Measurements from ENCODE around the gene APP. TPM values are rescaled to one million over a fixed set of nuclear protein-coding genes. Genes with fewer than 3 reads are reported as not detected.
A peak's percentile ranks its signal among the peaks of the same experiment; 100 is the strongest.

APP gene
- total RNA-seq, 2 donors from 2014 or later: 20.5 to 46.6 TPM

DNA sequence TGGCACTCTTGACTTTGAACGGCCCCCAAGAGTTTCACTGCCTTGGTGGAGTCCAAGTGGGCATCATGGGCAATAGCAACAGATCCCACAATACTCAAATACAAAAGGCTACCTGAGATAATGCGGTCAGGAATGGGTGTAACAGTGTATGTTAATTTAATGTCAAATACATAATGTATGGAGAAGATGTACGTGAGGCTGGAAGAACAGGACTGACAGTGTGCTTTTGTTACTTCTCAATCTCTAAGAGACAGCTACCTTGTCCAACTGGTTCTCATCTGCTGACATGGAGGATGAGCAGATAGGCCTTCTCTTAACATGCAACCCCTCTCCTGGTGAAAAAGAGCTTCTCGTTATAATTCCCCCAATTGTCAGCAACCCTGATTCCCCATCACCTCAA is 167.2 kb downstream of the APP start:
- H3K36me3 Mint-ChIP-seq (ENCODE audit: low read depth): peaks cover under 1% of the 10 kb centered on the region

DNA sequence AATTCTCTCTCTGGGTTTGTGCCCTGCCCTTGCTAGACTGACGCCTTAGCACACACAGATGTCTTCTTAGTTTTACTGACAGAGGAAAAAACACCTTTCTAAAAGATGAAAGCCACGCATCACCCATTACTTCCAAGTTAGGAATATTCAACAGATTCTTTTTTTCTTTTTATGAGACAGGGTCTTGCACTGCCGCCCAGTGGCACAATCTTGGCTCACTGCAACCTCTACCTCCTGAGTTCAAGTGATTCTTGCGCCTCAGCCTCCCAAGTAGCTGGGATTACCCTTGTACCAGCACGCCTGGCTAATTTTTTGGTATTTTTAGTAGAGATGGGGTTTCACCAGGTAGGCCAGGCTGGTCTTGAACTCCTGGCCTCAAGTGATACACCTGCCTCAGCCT is 169.2 kb downstream of the APP start:
- no peak overlapping the region for H3K27ac Mint-ChIP-seq
- H3K36me3 Mint-ChIP-seq (ENCODE audit: low read depth): peaks cover 15% of the 10 kb centered on the region
- H3K4me3 Mint-ChIP-seq: no peak overlapping the region
- H3K27me3 Mint-ChIP-seq: no peaks in the 10 kb centered on the region
- no peaks in the 10 kb centered on the region for H3K9me3 Mint-ChIP-seq
- no peaks in the 10 kb centered on the region for H3K4me1 Mint-ChIP-seq
- ATAC-seq (replicated peaks): no peak

More for the DNA sequence above, 167.2 kb downstream of the APP start:
- H3K4me1 Mint-ChIP-seq: no peaks in the 10 kb centered on the region
- H3K4me3 Mint-ChIP-seq: no peak overlapping the region
- H3K9me3 Mint-ChIP-seq: no peaks in the 10 kb centered on the region
- H3K27me3 Mint-ChIP-seq: no peaks in the 10 kb centered on the region
- H3K27ac Mint-ChIP-seq: no peak overlapping the region
- no peak for ATAC-seq (replicated peaks)

DNA sequence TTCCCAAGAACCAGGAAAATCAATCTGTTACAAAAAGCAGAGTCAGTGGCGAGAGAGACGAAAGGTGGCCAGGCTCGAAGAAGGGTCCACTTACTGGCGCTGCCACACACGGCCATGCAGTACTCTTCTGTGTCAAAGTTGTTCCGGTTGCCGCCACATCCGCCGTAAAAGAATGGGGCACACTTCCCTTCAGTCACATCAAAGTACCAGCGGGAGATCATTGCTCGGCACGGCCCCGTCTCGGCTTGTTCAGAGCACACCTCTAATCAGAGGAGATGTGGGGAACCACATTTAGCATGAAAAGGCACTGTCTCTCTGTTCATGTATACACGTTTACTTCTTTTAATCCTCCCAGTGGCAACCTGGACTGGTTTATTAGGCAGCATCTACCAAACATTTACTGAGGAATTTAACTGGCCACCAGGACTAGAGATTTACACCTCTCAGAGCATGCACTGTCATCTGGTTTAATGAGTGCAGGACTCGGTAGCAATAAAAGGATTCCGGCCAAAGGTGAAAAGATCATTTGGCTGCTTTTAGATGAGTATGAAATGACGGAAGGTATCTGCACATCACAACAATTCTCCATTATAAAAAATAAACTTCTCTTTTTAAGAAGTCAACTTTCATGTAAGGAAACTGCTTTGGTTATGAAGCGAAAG is 170.5 kb downstream of the APP start:
- no peaks in the 10 kb centered on the region for H3K4me1 Mint-ChIP-seq
- no peaks in the 10 kb centered on the region for H3K27me3 Mint-ChIP-seq
- peak; percentile 82 for ATAC-seq (replicated peaks)
- no peak overlapping the region for H3K27ac Mint-ChIP-seq
- H3K4me3 Mint-ChIP-seq: peak overlapping the region; percentile 54
- no peaks in the 10 kb centered on the region for H3K9me3 Mint-ChIP-seq
- peaks cover 15% of the 10 kb centered on the region for H3K36me3 Mint-ChIP-seq (ENCODE audit: low read depth)

DNA sequence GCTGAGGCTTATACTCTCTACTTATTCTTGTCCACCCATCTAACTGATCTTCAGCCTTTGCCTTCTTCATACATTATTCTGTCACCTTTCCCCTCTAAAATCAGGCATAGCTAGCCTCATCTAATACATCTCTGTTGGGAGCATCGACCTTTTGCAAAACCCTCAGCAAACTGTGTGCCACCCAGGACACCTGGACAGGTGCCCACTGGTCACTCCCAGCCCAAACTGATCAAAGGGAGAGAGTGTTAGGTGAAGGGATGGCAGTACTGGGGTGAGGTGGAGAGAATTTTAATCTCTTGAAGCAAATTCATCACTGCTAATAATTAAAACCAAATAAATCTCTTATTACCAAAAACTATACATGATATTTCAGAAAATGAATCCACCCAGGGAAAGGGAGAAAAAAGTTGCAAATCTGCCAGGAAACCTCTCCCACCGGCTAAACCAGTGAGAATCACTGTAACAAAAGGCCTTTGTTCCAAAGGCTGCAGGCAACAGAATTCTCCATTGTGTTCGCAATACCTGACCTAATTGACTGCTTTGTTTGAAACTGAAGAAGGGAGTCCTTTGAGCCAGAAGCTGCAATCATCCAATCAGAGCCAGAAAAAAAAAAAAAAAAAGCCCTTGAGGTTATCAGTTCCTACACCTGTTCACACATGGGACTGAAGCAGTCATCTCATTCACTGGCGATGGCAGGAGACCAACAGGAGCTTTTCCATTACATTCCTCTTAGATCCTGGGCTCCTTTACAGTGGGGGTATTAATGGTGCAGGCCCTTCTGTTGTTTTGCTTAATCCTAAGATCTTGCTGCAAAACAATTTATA is 172.6 kb downstream of the APP start:
- no peak for ATAC-seq (replicated peaks)
- Mint-ChIP-seq H3K4me3 (no peak overlapping the region), H3K27ac (no peak overlapping the region), H3K27me3 (no peaks in the 10 kb centered on the region), H3K36me3 (ENCODE audit: low read depth) (peaks cover 15% of the 10 kb centered on the region), H3K9me3 (no peaks in the 10 kb centered on the region), H3K4me1 (no peaks in the 10 kb centered on the region)

DNA sequence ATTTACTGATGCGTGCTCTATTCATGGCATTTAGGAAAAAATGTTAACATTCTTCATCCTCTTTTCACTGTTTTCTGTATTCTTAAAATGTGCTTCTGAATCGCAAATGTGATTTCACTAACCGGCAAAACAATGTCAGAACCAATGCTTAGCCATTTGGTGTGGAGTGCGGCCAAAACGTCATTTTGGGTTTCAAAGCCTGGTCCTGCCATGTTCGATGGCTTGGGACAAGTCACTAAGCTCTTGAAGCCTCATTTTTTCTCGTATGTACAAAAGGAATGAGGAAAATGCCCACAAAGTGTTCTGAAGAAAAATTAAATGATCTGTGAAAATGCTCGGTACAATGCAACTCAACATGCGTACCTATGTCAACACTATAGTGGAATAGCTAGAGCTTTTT is 175.3 kb downstream of the APP start:
- H3K9me3 Mint-ChIP-seq: no peaks in the 10 kb centered on the region

DNA sequence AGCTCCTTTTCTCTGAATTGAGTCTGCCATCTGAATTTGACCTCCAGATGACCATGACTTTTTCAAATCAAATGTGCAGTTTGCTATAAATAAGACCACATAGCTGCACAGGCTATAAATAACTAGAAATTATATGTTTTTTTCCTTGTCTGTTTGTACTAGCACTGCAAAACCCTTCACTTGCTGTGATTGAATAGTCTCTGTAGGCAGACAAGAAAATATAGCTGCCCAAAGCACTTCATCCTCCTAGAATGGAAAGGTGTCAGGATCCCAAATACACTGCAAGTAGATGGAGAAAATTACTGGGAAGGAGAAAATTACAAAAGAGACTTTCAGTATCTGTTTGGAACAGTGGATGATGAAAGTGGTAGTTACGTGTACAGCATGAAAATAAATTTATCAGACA is 175.8 kb downstream of the APP start:
- Mint-ChIP-seq H3K4me1 (no peaks in the 10 kb centered on the region), H3K4me3 (no peak overlapping the region), H3K9me3 (no peaks in the 10 kb centered on the region), H3K36me3 (ENCODE audit: low read depth) (peaks cover 15% of the 10 kb centered on the region), H3K27ac (no peak overlapping the region), H3K27me3 (no peaks in the 10 kb centered on the region)
- ATAC-seq (replicated peaks): no peak

More for the DNA sequence above, 175.3 kb downstream of the APP start:
- no peak for ATAC-seq (replicated peaks)
- Mint-ChIP-seq H3K36me3 (ENCODE audit: low read depth) (peaks cover 15% of the 10 kb centered on the region), H3K27me3 (no peaks in the 10 kb centered on the region), H3K4me1 (no peaks in the 10 kb centered on the region), H3K27ac (no peak overlapping the region), H3K4me3 (no peak overlapping the region)

DNA sequence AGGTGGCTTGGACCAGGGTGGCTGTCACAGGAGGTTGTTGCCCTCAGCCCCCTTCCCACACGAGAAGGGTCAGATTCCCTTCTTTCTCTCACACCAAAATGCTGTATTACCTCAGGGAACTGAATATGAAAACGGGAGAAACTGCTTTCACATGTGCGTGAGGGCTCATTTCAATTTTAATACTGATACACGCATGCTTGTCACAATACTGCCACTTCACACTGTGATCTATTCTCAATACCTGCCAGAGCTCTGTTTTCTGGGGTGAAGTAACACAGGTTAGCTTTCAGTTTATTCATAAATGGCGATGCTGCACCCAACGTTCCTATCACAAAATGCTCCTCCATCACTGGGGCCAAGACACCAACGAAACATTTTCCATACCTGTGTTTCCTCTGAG is 181.8 kb downstream of the APP start:
- no peaks in the 10 kb centered on the region for H3K27me3 Mint-ChIP-seq
- no peak for ATAC-seq (replicated peaks)
- no peak overlapping the region for H3K4me3 Mint-ChIP-seq
- no peaks in the 10 kb centered on the region for H3K9me3 Mint-ChIP-seq
- no peaks in the 10 kb centered on the region for H3K4me1 Mint-ChIP-seq
- no peak overlapping the region for H3K27ac Mint-ChIP-seq
- H3K36me3 Mint-ChIP-seq (ENCODE audit: low read depth): peaks cover 9% of the 10 kb centered on the region

DNA sequence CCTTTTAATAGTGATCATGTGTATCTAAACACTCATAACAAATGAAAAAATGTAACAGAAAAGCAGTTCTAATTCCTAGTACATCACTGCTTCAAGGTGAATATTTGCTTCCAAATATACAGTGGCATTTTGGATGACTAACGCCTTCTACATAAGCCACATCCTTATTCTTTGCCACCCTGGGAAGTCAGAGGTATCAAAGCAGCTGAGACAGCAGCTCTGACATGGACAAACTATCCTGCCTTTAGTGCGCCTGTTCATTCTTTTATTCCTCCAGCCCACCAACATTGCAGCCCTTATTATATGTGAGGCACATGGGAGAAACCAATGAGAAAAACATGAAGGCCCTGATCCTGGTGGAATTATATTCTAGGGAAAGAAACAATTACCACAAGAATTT is 183.0 kb downstream of the APP start:
- Mint-ChIP-seq H3K36me3 (ENCODE audit: low read depth) (peaks cover 9% of the 10 kb centered on the region), H3K27ac (no peak overlapping the region)
- ATAC-seq (replicated peaks): no peak

DNA sequence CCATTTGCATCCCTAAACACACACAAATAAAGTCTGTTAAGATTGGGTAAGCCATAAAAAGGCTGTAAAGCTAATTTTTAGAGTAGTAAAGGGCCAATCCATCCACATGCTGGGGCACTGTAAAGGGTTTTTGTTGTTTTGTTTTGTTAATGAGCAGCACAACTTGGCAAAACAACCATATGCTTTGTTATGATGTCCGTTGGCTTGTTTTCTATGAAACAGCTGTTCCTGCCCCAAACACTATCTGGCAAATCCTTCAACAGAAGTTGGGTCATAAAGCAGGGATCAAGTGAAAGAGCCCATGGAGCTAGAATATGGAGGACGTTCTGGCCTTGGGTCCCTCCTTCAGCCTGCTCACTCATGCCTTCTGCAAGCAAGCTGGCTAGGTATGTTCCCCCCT is 183.6 kb downstream of the APP start:
- no peaks in the 10 kb centered on the region for H3K9me3 Mint-ChIP-seq
- no peaks in the 10 kb centered on the region for H3K27me3 Mint-ChIP-seq
- no peak overlapping the region for H3K27ac Mint-ChIP-seq
- peaks cover 12% of the 10 kb centered on the region for H3K36me3 Mint-ChIP-seq (ENCODE audit: low read depth)
- no peak for ATAC-seq (replicated peaks)
- no peak overlapping the region for H3K4me3 Mint-ChIP-seq
- H3K4me1 Mint-ChIP-seq: no peaks in the 10 kb centered on the region

More for the DNA sequence above, 183.0 kb downstream of the APP start:
- H3K9me3 Mint-ChIP-seq: no peaks in the 10 kb centered on the region
- no peak overlapping the region for H3K4me3 Mint-ChIP-seq
- no peaks in the 10 kb centered on the region for H3K27me3 Mint-ChIP-seq
- H3K4me1 Mint-ChIP-seq: no peaks in the 10 kb centered on the region

DNA sequence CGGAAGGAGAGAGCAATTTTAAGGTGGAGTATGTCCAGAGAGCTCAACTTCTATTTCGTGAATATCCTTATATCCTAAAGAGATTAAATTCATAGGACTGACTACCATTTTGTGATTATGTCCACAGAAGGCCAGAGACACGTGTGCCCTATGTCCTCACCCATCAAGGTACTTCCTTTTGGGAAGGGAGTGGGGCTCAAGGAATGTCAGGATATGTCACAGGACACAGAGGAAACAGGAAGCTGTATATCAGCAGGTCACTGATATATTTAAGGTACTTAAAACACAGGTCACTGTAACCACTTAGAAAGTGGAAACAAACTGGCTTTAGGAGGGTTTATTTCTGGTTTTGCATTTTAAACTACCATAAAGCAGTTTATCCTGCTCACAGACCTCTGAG is 184.6 kb downstream of the APP start:
- ATAC-seq (replicated peaks): no peak
- Mint-ChIP-seq H3K4me1 (no peaks in the 10 kb centered on the region), H3K9me3 (no peaks in the 10 kb centered on the region), H3K4me3 (no peak overlapping the region), H3K27me3 (no peaks in the 10 kb centered on the region), H3K27ac (no peak overlapping the region), H3K36me3 (ENCODE audit: low read depth) (peaks cover 22% of the 10 kb centered on the region)

DNA sequence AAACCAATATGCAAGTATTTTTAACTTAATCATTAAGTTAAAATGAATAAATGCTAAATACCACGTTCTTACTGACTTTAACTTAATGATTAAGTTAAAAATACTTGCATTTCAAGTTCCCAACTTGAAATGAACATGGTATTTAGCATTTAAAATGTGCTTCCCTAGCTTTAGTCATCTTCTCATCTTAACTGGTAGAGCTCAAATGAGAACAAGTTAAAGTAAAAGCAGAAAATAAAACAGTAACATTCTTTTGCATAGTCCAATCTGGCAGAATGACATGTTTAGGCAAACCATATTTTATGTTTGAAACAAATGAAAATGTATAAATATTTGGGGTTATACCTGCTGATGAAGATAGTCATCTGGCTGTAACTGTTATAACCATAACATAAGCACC is 186.0 kb downstream of the APP start:
- ATAC-seq (replicated peaks): no peak
- Mint-ChIP-seq H3K4me1 (no peaks in the 10 kb centered on the region), H3K4me3 (no peak overlapping the region), H3K36me3 (ENCODE audit: low read depth) (peaks cover 36% of the 10 kb centered on the region), H3K27ac (no peak overlapping the region), H3K27me3 (no peaks in the 10 kb centered on the region), H3K9me3 (no peaks in the 10 kb centered on the region)

DNA sequence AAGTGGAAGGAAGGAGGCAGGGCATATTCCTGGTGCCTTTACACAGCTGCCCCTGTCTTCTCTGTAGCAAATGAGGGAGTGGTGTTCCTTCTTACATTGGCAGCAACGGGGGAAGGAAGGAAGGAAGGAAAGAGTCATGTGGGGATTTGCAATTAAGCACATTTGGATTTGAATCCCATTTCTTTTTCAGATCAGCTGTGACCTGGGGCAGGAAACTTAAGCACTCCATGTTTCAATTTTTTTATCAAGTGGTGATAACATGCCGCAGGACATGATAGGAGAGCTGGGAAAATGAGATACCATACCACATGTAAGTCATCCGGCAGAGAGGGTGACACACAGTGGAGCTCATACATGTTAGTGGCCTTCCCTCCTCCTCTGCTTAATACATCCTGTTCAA is 186.8 kb downstream of the APP start:
- Mint-ChIP-seq H3K36me3 (ENCODE audit: low read depth) (peaks cover 37% of the 10 kb centered on the region), H3K4me3 (no peak overlapping the region), H3K9me3 (no peaks in the 10 kb centered on the region), H3K4me1 (no peaks in the 10 kb centered on the region), H3K27ac (no peak overlapping the region), H3K27me3 (no peaks in the 10 kb centered on the region)
- ATAC-seq (replicated peaks): no peak

DNA sequence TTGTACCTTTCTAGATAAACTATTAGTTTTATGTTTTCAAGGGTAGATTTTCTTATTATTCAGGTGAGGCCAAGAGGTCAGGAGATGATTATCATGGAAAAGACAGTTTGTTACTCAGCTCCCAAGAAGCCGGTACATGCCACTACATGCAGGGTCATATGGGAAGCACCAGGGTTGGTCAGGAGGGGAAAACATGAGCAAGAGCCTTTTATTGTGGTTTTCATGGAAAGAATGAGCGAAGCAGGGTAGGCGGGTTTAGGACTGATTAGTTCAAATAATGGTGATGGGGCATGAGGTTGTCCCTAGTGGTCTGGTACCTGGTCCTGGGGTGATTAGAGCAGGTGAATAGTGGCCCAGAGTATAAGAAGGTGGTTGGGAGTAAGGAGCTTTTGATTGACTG is 189.9 kb downstream of the APP start:
- no peaks in the 10 kb centered on the region for H3K27me3 Mint-ChIP-seq
- H3K36me3 Mint-ChIP-seq (ENCODE audit: low read depth): peaks cover 43% of the 10 kb centered on the region
- H3K4me1 Mint-ChIP-seq: no peaks in the 10 kb centered on the region
- H3K27ac Mint-ChIP-seq: peak overlapping the region; percentile 55
- ATAC-seq (replicated peaks): peak; percentile 37
- H3K4me3 Mint-ChIP-seq: no peak overlapping the region
- H3K9me3 Mint-ChIP-seq: no peaks in the 10 kb centered on the region

DNA sequence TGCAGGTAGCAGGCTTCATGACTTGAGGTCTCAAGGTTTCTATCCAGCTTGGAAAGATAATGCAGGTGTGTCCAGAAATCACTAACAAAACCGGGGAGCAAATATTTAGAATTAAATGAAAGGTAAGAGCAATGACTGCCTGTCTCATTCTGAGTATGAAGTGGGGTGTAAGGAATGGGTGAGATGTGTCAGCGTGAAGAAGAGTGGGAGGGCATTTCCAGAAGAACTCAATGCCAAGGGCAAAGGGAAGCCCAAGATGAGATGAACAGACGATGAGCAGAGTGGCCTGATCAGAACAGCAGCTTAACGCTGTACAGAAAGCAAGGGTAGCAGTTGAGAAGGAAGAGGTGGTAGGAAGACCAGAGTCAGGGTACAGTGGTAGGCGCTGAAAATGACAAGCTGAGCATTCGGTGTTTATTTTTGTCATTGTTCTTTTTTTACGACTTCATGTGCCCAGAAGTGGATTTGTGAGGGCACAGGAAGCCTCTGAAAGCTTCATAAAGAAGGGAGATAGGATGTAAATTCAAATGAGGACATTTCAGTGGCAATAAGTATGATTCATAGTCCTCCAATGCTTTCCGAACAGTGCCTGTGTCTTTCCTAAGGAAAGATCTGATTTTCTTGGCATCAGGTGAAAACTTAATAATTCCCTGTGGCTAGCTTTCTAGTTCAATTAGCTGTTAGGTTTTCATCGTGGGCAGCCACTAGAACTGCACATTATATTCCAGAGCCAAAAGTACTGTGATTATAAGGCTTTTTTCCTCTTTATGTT is 190.5 kb downstream of the APP start:
- H3K4me1 Mint-ChIP-seq: no peaks in the 10 kb centered on the region
- H3K36me3 Mint-ChIP-seq (ENCODE audit: low read depth): peaks cover 50% of the 10 kb centered on the region
- ATAC-seq (replicated peaks): peak; percentile 29
- peak overlapping the region; percentile 55 for H3K27ac Mint-ChIP-seq
- no peaks in the 10 kb centered on the region for H3K27me3 Mint-ChIP-seq
- no peak overlapping the region for H3K4me3 Mint-ChIP-seq
- no peaks in the 10 kb centered on the region for H3K9me3 Mint-ChIP-seq

Measured in activated T-helper 17 cell treated with anti-CD3 and anti-CD28 coated beads, Interleukin-2, amount 50 U/mL, for 72 hours (primary cell).